DND-41 (cell line): ENCODE measurements around the gene MAGI1.

Experiments
- ATAC-seq: fragments of 200-7000 bp; cut with Tn5 transposase; 3 replicates; pipeline ENCODE4 v1.9.1; 2021; ENCODE audit warnings: low read depth; ENCODE audit not compliant: insufficient read depth
- DNase-seq: peaks from one replicate; pipeline ENCODE4 v3.0.0-alpha.2; 2020
- H2AFZ ChIP-seq: 2 replicates; pipeline ENCODE4 v1.6.0; 2012; ENCODE audit warnings: low read depth, low read length
- H3K27ac ChIP-seq: 2 replicates; pipeline ENCODE4 v1.5.1; 2012; ENCODE audit warnings: low read length, inconsistent platforms
- H3K27me3 ChIP-seq: fragments of 200-600 bp; sonication (generic); 2 replicates; pipeline ENCODE4 v1.6.0; 2012; ENCODE audit warnings: low read length, mild to moderate bottlenecking, inconsistent platforms; ENCODE audit not compliant: insufficient read depth, poor library complexity
- H3K36me3 ChIP-seq: 2 replicates; pipeline ENCODE4 v1.5.1; 2012; ENCODE audit warnings: low read length, inconsistent platforms; ENCODE audit not compliant: insufficient read depth
- H3K4me1 ChIP-seq: 2 replicates; pipeline ENCODE4 v1.5.1; 2012; ENCODE audit warnings: mild to moderate bottlenecking, low read length; ENCODE audit not compliant: insufficient read depth
- H3K4me2 ChIP-seq: 2 replicates; pipeline ENCODE4 v1.6.0; 2012; ENCODE audit warnings: mild to moderate bottlenecking, moderate library complexity, low read length, inconsistent platforms; ENCODE audit not compliant: insufficient read depth
- H3K4me3 ChIP-seq, 2 experiments: fragments of 200-600 bp in 1 of 2; shearing (Covaris generic) in 1 of 2; 2 replicates each; pipeline ENCODE4 v1.5.1; 2012 to 2016; ENCODE audit warnings: inconsistent platforms in 2 of 2, low read length in 2 of 2, mild to moderate bottlenecking in 2 of 2, low read depth in 1 of 2, moderate library complexity in 1 of 2
- H3K79me2 ChIP-seq: 2 replicates; pipeline ENCODE4 v1.6.0; 2012; ENCODE audit warnings: low read length, inconsistent platforms; ENCODE audit not compliant: insufficient read depth
- H3K9ac ChIP-seq: 2 replicates; pipeline ENCODE4 v1.6.0; 2012; ENCODE audit warnings: low read depth, mild to moderate bottlenecking, inconsistent platforms, low read length, moderate library complexity
- H3K9me3 ChIP-seq: 2 replicates; pipeline ENCODE4 v1.5.1; 2012; ENCODE audit warnings: low read length, moderate library complexity, mild to moderate bottlenecking, inconsistent platforms; ENCODE audit not compliant: insufficient read depth, severe bottlenecking
- H4K20me1 ChIP-seq: 2 replicates; pipeline ENCODE4 v1.6.0; 2012; ENCODE audit warnings: low read length; ENCODE audit not compliant: insufficient read depth
- EZH2 ChIP-seq: IDR thresholded peaks from 3 replicates; pipeline ENCODE4 v1.6.1; 2012; ENCODE audit warnings: borderline replicate concordance, low read depth, mild to moderate bottlenecking, moderate library complexity, low read length, inconsistent platforms; ENCODE audit not compliant: severe bottlenecking
- TF ChIP-seq, protein P1 (sequence below): IDR thresholded peaks from 2 replicates; pipeline ENCODE4 v1.5.1; 2012; ENCODE audit warnings: borderline replicate concordance, low read length, moderate library complexity, mild to moderate bottlenecking; ENCODE audit not compliant: poor library complexity, severe bottlenecking; ENCODE audit errors: extremely low read depth

The MAGI1 gene

GRCh38 chr3:65385805-65386204, 652.9 kb downstream of the MAGI1 start:
- Histone ChIP-seq H3K9ac (no peak overlapping the region), H3K4me2 (no peak overlapping the region), H3K36me3 (no peaks in the 10 kb centered on the region), H3K4me3 (no peak overlapping the region), H4K20me1 (no peaks in the 10 kb centered on the region), H3K4me1 (no peaks in the 10 kb centered on the region), H3K27ac (no peak overlapping the region), H3K79me2 (no peaks in the 10 kb centered on the region), H2AFZ (no peak overlapping the region), H3K9me3 (no peaks in the 10 kb centered on the region), H3K27me3 (no peaks in the 10 kb centered on the region)
- no peak for DNase-seq
- ATAC-seq, result no peak
- TF ChIP-seq, protein P1, sequence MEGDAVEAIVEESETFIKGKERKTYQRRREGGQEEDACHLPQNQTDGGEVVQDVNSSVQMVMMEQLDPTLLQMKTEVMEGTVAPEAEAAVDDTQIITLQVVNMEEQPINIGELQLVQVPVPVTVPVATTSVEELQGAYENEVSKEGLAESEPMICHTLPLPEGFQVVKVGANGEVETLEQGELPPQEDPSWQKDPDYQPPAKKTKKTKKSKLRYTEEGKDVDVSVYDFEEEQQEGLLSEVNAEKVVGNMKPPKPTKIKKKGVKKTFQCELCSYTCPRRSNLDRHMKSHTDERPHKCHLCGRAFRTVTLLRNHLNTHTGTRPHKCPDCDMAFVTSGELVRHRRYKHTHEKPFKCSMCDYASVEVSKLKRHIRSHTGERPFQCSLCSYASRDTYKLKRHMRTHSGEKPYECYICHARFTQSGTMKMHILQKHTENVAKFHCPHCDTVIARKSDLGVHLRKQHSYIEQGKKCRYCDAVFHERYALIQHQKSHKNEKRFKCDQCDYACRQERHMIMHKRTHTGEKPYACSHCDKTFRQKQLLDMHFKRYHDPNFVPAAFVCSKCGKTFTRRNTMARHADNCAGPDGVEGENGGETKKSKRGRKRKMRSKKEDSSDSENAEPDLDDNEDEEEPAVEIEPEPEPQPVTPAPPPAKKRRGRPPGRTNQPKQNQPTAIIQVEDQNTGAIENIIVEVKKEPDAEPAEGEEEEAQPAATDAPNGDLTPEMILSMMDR, result no peak
- no peak for TF ChIP-seq EZH2

GRCh38 chr3:65381496-65382010, 657.2 kb downstream of the MAGI1 start:
- Histone ChIP-seq H3K9ac (no peak overlapping the region), H2AFZ (no peak overlapping the region), H4K20me1 (no peaks in the 10 kb centered on the region), H3K79me2 (no peaks in the 10 kb centered on the region), H3K27me3 (no peaks in the 10 kb centered on the region), H3K36me3 (no peaks in the 10 kb centered on the region), H3K4me3 (no peak overlapping the region), H3K9me3 (peaks cover 3% of the 10 kb centered on the region), H3K27ac (no peak overlapping the region), H3K4me1 (no peaks in the 10 kb centered on the region), H3K4me2 (no peak overlapping the region)
- TF ChIP-seq, protein P1, result no peak
- TF ChIP-seq EZH2, result no peak
- DNase-seq, result no peak
- ATAC-seq, result no peak

DNA sequence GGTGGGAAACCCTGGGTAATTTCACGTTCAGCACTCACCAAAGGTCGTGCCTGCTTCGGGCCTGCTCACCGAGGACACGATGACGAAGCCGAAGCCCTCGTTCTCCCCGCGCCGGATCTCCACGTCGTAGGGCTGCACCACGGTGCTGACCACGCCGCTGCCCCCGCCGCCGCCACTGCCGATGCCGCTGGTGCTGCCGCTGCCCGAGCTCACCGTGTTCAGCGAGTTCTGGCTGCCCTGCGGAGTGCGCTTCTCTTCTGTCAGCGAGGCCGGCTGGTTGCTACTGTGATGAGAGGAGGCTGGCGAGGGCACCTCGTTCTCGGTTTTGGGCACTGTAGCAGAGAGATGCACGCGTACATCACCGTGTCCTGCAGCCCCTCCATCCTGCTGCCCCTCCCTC, 659.5 kb downstream of the MAGI1 start:
- H3K27ac ChIP-seq, result no peak overlapping the region
- H4K20me1 ChIP-seq, result no peaks in the 10 kb centered on the region
- H3K4me1 ChIP-seq, result no peaks in the 10 kb centered on the region
- no peak overlapping the region for H3K9ac ChIP-seq
- no peak overlapping the region for H3K4me3 ChIP-seq
- H3K4me2 ChIP-seq, result no peak overlapping the region
- no peaks in the 10 kb centered on the region for H3K36me3 ChIP-seq
- H2AFZ ChIP-seq, result no peak overlapping the region
- DNase-seq (no peak), ATAC-seq (no peak)
- H3K27me3 ChIP-seq, result no peaks in the 10 kb centered on the region
- H3K79me2 ChIP-seq, result no peaks in the 10 kb centered on the region
- H3K9me3 ChIP-seq, result peaks cover 3% of the 10 kb centered on the region
- no peak for TF ChIP-seq EZH2
- TF ChIP-seq, protein P1, result no peak

DNA sequence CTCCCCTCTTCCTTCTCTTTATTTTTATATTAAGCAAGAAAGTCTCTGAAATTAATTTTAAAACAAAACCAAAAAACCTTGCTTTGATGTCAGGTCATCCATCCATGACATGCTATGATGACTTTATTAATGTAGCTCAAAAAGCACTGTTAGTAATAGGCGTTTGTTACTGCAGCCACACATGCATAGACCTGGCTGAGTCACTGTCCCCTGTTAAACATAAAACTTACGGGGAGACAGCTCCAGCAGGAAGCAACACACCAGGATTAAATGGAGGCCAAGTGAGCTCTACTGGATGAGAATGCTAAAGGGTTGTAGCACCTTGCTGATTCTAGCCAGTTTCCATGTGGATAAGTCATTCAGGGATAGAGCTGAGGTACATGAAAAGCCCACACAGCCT, 661.1 kb downstream of the MAGI1 start:
- no peaks in the 10 kb centered on the region for H3K4me1 ChIP-seq
- H2AFZ ChIP-seq, result no peak overlapping the region
- no peaks in the 10 kb centered on the region for H3K36me3 ChIP-seq
- DNase-seq, result no peak
- no peak overlapping the region for H3K4me3 ChIP-seq
- peaks cover 3% of the 10 kb centered on the region for H3K9me3 ChIP-seq
- H3K4me2 ChIP-seq, result no peak overlapping the region
- TF ChIP-seq, protein P1, result no peak
- TF ChIP-seq EZH2, result no peak
- H4K20me1 ChIP-seq, result no peaks in the 10 kb centered on the region
- no peak overlapping the region for H3K27ac ChIP-seq
- ATAC-seq, result no peak
- no peak overlapping the region for H3K9ac ChIP-seq
- no peaks in the 10 kb centered on the region for H3K27me3 ChIP-seq
- H3K79me2 ChIP-seq, result no peaks in the 10 kb centered on the region
